ENCODE measurements around the gene CNTNAP3.
"Not testable (repeated sequence)": the region's sequence is repeated elsewhere in the genome, so short reads cannot be mapped to it uniquely, and the experiment has no call there.

DNA sequence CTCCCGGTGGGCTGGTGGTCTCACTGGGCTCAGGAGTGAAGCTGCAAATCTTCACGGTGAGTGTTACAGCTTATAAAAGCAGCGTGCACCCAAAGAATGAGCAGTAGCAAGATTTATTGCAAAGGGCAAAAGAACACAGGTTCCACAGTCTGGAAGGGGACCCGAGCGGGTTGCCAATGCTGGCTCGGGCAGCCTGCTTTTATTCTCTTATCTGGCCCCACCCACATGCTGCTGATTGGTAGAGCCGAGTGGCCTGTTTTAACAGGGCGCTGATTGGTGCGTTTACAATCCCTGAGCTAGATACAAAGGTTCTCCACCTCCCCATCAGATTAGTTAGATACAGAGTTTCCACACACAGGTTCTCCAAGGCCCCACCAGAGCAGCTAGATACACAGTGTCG is 246.2 kb downstream of the CNTNAP3 start:
- not testable (repeated sequence) for TF ChIP-seq SIN3A (conservative IDR thresholded peaks at IDR 0.05 in 1 of 2, IDR thresholded peaks at IDR 0.05 in 1 of 2; ENCODE audit: low read depth in 1 of 2, low read length in 2 of 2); FOSL1 (IDR thresholded peaks at IDR 0.05; ENCODE audit: insufficient read depth, low read depth, low read length); HDAC6 (IDR thresholded peaks at IDR 0.05; ENCODE audit: low read depth, low read length)
- TF ChIP-seq, protein P1, sequence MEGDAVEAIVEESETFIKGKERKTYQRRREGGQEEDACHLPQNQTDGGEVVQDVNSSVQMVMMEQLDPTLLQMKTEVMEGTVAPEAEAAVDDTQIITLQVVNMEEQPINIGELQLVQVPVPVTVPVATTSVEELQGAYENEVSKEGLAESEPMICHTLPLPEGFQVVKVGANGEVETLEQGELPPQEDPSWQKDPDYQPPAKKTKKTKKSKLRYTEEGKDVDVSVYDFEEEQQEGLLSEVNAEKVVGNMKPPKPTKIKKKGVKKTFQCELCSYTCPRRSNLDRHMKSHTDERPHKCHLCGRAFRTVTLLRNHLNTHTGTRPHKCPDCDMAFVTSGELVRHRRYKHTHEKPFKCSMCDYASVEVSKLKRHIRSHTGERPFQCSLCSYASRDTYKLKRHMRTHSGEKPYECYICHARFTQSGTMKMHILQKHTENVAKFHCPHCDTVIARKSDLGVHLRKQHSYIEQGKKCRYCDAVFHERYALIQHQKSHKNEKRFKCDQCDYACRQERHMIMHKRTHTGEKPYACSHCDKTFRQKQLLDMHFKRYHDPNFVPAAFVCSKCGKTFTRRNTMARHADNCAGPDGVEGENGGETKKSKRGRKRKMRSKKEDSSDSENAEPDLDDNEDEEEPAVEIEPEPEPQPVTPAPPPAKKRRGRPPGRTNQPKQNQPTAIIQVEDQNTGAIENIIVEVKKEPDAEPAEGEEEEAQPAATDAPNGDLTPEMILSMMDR (IDR thresholded peaks at IDR 0.05; ENCODE audit: control extremely low read depth in 1 of 3, insufficient read depth in 1 of 3, low read depth in 1 of 3, low read length in 3 of 3): not testable (repeated sequence)

All from H1 (cell line).